HEK293T (cell line): ENCODE measurements around the gene ANTXR1.
A peak's percentile ranks its signal among the peaks of the same experiment; 100 is the strongest.

ENCODE experiments used
- ARNT ChIP-seq: fragments of 450-650 bp; IDR thresholded peaks from 2 replicates; pipeline ENCODE4 v1.6.1; 2017; ENCODE audit warnings: mild to moderate bottlenecking
- BHLHE40 ChIP-seq: fragments of 450-650 bp; IDR thresholded peaks from 2 replicates; pipeline ENCODE4 v1.6.1; 2016; ENCODE audit warnings: mild to moderate bottlenecking, moderate library complexity, borderline replicate concordance
- FOXA1 ChIP-seq: fragments of 450-650 bp; IDR thresholded peaks from 2 replicates; pipeline ENCODE4 v1.6.1; 2016; ENCODE audit warnings: mild to moderate bottlenecking
- FOXK2 ChIP-seq: fragments of 450-650 bp; IDR thresholded peaks from 2 replicates; pipeline ENCODE4 v1.6.1; 2016; ENCODE audit warnings: mild to moderate bottlenecking
- HDGF ChIP-seq: fragments of 450-650 bp; IDR thresholded peaks from 2 replicates; pipeline ENCODE4 v1.6.1; 2017; ENCODE audit warnings: antibody characterized with exemption, borderline replicate concordance
- NFRKB ChIP-seq: fragments of 450-650 bp; IDR thresholded peaks from 2 replicates; pipeline ENCODE4 v1.6.1; 2016; ENCODE audit warnings: mild to moderate bottlenecking, moderate library complexity
- PKNOX1 ChIP-seq: fragments of 450-650 bp; IDR thresholded peaks from 2 replicates; pipeline ENCODE4 v1.6.1; 2016
- SUZ12 ChIP-seq: fragments of 450-650 bp; IDR thresholded peaks from 2 replicates; pipeline ENCODE4 v1.6.1; 2016; ENCODE audit warnings: mild to moderate bottlenecking
- TARDBP ChIP-seq: fragments of 450-650 bp; IDR thresholded peaks from 2 replicates; pipeline ENCODE4 v1.6.1; 2016

DNA sequence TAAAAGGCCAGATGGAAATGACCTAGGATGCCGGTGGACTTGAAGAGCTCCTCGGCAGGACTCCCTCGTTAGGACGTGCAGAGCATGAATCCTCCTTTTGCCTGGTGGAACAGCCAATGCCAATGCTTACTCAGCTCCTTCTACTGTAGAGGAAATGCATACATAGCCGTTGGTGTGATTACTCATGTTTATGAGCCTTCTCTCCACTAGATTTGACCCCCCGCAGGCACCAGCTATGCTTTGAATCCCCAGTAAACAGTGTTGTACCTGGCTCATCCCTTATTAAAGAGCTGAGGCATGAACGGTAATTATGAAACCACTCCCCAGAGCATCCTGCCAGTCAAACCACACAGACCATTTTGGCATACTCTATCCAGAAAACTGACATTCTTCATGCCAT lies 172.8 kb downstream of the ANTXR1 start:
- TF ChIP-seq PKNOX1, result peak; percentile 20; the same call in 1 of the 2 replicates
- no peak for TF ChIP-seq BHLHE40
- no peak for TF ChIP-seq FOXA1
- TF ChIP-seq NFRKB, result no peak
- no peak for TF ChIP-seq TARDBP
- TF ChIP-seq FOXK2, result no peak
- TF ChIP-seq HDGF, result no peak
- no peak for TF ChIP-seq SUZ12
- no peak for TF ChIP-seq ARNT
